ENCODE data around the gene DDR1.

DDR1 gene

GRCh38 chr6:30897882-30898281 is 13.6 kb downstream of the DDR1 start:
- TF ChIP-seq CTCF (IDR thresholded peaks at IDR 0.05): no peak

DNA sequence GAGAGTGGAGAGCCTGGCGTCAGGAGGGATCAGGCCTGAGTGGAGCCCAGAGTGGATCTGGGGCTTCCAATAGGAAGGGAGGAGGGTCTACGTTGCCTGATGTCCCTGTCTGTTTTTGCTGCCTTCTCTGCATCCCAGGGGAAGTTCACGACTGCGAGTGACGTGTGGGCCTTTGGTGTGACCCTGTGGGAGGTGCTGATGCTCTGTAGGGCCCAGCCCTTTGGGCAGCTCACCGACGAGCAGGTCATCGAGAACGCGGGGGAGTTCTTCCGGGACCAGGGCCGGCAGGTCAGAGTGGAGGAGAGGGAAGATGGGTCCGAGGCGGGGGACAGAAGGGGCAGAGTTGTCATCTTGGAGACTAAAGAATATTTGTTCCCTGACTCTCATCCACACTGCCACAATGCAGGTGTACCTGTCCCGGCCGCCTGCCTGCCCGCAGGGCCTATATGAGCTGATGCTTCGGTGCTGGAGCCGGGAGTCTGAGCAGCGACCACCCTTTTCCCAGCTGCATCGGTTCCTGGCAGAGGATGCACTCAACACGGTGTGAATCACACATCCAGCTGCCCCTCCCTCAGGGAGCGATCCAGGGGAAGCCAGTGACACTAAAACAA is 14.5 kb downstream of the DDR1 start:
- TF ChIP-seq CTCF (IDR thresholded peaks at IDR 0.05): no peak

DNA sequence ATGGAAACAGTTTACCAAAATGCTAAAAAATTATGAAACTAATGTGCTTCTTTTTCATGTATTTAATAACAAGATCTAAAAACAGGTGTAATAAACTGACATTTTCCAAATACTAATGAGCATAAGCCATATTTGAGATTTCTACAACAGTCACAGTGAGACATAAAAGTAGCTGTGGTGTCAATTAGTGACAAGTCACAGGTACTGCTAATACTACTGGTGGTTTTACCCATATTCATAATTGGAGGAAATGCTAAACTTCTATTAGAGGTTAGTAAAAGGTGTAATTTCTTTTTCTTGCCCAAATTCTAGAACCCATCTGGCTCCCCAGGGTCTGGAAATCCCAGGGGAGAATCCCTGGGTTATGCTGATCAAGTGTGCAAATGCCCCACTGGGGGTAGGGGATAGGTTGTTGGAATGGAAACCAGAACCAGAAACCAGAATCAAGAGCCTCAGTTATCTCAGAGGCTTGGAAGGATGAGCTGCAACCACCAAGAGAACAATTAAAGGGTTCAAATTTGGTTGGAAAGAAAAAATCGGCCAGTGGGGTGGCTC is 16.6 kb downstream of the DDR1 start:
- TF ChIP-seq CTCF (IDR thresholded peaks at IDR 0.05): no peak

DNA sequence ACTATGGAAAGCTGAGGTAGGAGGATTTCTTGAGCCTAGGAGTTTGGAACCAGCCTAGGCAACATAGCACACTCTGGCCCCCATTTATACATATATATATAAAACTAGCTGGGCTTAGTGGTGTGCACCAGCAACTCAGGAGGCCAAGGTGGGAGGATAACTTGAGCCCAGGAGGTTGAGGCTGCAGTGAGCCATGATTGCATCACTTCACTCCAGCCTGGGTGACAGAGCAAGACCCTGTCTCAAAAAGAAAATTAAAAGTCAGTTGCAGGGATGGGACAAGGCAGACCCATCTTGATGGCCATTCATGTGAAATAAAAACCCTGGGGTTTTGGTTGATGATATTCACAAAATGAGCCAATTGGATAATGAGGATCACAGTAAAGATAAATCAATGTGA is 17.1 kb downstream of the DDR1 start:
- no peak for TF ChIP-seq CTCF (IDR thresholded peaks at IDR 0.05)

- TF ChIP-seq CTCF (IDR thresholded peaks at IDR 0.05): no peak
Observed at GRCh38 chr6:30902709-30903108, 18.4 kb downstream of the DDR1 start.

GRCh38 chr6:30903236-30903635 is 18.9 kb downstream of the DDR1 start:
- TF ChIP-seq CTCF (IDR thresholded peaks at IDR 0.05): no peak

DNA sequence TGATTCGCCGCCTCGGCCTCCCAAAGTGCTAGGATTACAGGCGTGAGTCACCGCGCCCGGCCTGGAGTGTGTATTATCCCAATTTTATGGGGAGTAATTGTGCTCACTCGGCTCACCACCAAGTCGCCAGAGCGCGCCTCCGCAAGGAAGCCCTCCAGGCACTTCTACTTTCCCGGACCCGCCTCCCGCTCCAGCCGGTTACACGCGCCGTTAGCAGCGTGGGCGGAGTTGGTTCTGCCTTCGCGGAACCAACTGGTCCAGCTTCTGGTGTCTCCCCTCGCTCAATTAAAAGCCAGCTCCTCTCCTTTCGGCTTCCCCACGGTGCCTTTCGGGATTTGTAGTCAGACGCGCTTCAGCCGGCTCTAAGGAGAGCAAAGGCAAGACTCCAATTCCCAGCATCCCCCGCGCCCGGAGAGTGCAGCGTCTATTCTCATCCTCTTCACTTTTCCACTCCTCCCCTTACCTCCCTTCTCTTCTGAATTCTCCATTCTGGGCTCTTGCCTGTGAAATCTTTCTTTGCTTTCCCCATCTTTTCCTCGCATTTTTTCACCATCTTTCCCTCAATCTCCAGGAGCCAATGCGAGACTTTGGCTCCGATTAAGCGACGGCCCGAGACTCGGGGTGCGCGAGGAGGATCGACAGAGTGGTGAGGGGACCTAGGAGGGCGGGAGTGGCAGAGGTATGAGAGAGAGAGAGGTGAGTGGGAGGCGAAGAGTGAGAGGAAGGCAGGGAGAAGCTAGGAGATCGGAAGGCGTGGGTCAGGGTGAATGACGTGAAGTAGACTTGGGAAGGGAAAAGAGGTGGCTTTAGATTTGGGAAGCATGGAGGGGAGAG is 23.7 kb downstream of the DDR1 start, which contains the start of gene GTF2H4:
TSS of gene GTF2H4 (plus strand) at position 450 of the 834 bp plus-strand sequence.
- TF ChIP-seq CTCF (IDR thresholded peaks at IDR 0.05): no peak
